HG02870 (cell line): Measurements from ENCODE around the gene CEBPB.
"Not testable (repeated sequence)": the region's sequence is repeated elsewhere in the genome, so short reads cannot be mapped to it uniquely, and the experiment has no call there.

Experiments
- ATAC-seq: cut with Tn5 transposase; IDR thresholded peaks from one replicate; pipeline ENCODE4 v1.9.1; 2021; ENCODE audit warnings: mild to moderate bottlenecking, moderate library complexity; ENCODE audit not compliant: unreplicated experiment

Gene CEBPB

GRCh38 chr20:50192364-50193198 is 2.0 kb downstream of the CEBPB start:
- ATAC-seq: no peak

- no peak for ATAC-seq
Observed at GRCh38 chr20:50193199-50193835, 2.7 kb downstream of the CEBPB start.

- no peak for ATAC-seq
Observed at GRCh38 chr20:50193836-50194421, 3.3 kb downstream of the CEBPB start.

- ATAC-seq: no peak
Observed at GRCh38 chr20:50194422-50194830, 3.8 kb downstream of the CEBPB start.

- ATAC-seq: no peak
Observed at GRCh38 chr20:50194831-50195523, 4.3 kb downstream of the CEBPB start.

- no peak for ATAC-seq
Observed at GRCh38 chr20:50195524-50196120, 5.0 kb downstream of the CEBPB start.

GRCh38 chr20:50196248-50196647 is 5.6 kb downstream of the CEBPB start:
- no peak for ATAC-seq

GRCh38 chr20:50196896-50197295 is 6.3 kb downstream of the CEBPB start:
- no peak for ATAC-seq

GRCh38 chr20:50197463-50198179 is 7.0 kb downstream of the CEBPB start:
- ATAC-seq: no peak

GRCh38 chr20:50198180-50198666 is 7.6 kb downstream of the CEBPB start:
- ATAC-seq: no peak

- no peak for ATAC-seq
Observed at GRCh38 chr20:50198716-50199115, 8.1 kb downstream of the CEBPB start.

- no peak for ATAC-seq
Observed at GRCh38 chr20:50199703-50200102, 9.1 kb downstream of the CEBPB start.

GRCh38 chr20:50200482-50201104 is 10.0 kb downstream of the CEBPB start:
- ATAC-seq: no peak

- not testable (repeated sequence) for ATAC-seq
Observed at GRCh38 chr20:50201710-50202109, 11.1 kb downstream of the CEBPB start.

- no peak for ATAC-seq
Observed at GRCh38 chr20:50202677-50203076, 12.0 kb downstream of the CEBPB start.

GRCh38 chr20:50203951-50204937 is 13.6 kb downstream of the CEBPB start:
- no peak for ATAC-seq

GRCh38 chr20:50207026-50207425 is 16.4 kb downstream of the CEBPB start:
- ATAC-seq: no peak

GRCh38 chr20:50208085-50208491 is 17.5 kb downstream of the CEBPB start:
- ATAC-seq: no peak
